NCI-H187 treated with DMSO at 0.1 percent for 48 hours (cell line): ENCODE data around the gene LHB.
"Not testable (repeated sequence)": the region's sequence is repeated elsewhere in the genome, so short reads cannot be mapped to it uniquely, and the experiment has no call there.

Experiments
- DNase-seq: peaks from one replicate; lab custom pipeline; 2025; lab: John Stamatoyannopoulos, UW

The LHB gene

DNA sequence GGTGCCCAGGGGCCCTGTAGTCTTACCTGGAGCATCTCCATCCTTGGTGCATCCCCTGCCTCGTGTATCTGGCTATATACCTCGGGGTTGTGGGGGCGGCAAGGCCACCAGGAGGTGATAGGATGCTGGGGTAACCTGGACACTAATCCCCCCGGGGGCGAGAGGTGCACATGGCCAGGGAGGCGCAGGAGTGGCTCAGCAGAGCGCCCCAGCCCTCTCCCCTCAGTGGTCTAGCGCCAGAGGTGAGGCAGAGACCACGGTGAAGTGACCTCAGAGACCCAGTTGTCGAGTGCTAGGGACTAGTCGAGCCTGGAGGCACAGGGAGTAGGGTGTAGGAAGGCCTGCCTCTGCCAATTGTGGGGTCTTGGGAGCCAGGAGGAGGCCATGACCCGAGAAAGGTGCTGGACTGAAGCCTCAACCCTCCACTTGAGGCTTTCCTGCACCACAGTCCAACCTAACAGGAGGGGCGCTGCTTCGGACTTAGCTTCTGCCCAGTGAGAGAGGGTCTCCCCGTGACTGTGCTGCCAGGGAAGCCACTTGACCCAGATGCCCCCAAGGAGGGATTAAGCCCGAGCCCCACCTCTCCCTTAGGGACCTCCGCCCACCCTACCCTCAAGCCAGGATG is at the start of gene LHB:
LHB (minus strand) TSS at position 51 of the 625 bp plus-strand sequence; CDS start at position 41, 10 bp downstream.
- DNase-seq = no peak

GRCh38 chr19:49065905-49066512 is 49.1 kb upstream of the LHB start:
- DNase-seq = no peak

DNA sequence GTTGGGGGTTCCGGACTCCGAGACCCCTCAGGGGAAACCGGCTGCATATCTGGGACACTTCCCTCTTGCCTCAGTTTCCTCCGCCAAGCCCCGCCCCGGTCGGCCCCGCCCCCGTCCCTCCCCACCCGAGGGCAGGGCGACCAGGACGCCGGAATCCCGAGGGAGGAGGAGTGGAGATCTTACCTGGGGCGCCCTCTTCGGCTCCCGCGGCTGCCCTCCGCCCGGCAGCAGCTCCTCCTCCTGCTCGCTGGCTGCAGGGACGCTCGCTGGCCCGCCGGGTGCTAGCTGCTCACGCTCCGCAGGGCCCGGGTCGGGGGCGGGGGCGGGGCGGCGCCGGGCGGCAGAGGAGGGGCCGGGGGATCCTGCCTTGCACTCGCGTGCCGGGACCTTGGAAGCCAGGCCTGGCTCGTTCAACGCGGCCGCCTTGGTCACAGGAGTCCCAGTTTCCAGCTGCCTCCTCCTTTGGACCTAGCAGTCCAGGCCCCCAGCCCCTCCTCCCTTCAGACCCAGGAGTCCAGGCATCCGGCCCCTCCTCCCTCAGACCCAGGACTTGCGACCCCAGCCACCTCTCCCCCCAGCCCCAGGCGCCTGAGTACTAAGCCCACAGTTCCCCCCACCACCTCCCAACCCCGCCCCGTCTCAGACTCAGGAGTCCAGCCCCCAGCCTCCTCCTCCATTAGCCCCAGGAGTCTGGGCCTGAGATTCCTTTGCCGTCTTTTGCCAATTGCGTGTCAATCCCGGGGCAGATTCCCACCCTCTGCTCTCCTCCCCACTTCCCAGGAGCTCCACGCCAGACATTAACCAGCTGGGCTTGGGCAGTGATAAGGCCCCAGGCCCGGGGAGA is 48.1 kb upstream of the LHB start, which contains the start of gene NTF4:
NTF4 (minus strand) TSS at position 51 of the 844 bp plus-strand sequence. CDS start 2,821 bp downstream, outside the sequence.
- DNase-seq = no peak

DNA sequence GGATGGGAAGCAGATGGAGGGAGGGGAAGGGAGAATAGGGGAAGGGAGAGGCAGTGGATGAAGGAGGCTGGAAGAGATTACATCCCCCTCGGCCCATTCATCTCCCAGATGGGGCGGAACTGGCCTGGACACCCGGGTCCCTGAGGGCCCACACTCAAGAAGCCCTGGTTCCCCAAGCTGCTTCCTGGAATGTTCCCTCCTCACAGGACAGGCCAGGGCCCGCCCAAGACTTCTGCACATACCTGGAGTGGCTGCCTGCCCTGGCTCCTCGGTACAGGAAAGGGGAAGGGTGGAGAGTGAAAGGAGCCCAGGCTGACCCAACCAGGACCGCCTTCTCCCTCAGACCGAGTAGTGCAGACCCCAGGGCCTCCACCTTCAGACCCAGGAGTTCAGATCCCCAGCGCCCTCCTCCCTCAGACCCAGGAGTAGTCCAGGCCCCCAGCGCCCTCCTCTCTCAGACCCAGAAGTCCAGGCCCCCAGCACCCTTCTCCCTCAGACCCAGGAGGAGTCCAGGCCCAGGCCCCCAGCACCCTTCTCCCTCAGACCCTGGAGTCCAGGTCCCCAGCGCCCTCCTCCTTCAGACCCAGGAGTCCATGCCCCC is 47.2 kb upstream of the LHB start:
- DNase-seq = no peak

- DNase-seq = no peak
Observed at GRCh38 chr19:49061445-49061844, 44.6 kb upstream of the LHB start.

- no peak for DNase-seq
Observed at GRCh38 chr19:49061000-49061399, 44.1 kb upstream of the LHB start.

DNA sequence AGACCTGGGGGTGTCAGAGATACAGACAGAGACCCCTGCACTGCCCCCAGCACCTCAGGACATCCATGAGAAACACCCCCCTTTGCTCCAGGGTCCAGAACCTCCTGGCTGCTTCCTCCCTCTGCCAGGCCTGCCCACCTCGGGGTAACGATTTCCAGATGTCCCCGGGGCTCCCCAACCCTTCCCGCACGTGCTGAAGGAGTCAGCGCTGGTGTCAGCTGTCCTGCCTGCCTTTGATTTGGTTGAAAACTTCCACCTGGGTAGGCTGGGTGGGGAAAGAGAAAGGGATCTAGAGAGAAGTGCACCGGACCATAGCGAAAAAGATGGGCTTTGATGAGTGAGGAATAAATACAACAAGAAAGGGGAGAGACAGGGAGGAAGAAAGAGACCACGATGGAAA is 42.2 kb upstream of the LHB start:
- no peak for DNase-seq

- DNase-seq = no peak
Observed at GRCh38 chr19:49058562-49058961, 41.7 kb upstream of the LHB start.

- no peak for DNase-seq
Observed at GRCh38 chr19:49057636-49058234, 40.8 kb upstream of the LHB start, which contains the start of gene CGB7. Gene CGB7, minus strand, starts transcription at chr19:49057749. Its CDS starts 2,374 bp downstream, at chr19:49055375.

DNA sequence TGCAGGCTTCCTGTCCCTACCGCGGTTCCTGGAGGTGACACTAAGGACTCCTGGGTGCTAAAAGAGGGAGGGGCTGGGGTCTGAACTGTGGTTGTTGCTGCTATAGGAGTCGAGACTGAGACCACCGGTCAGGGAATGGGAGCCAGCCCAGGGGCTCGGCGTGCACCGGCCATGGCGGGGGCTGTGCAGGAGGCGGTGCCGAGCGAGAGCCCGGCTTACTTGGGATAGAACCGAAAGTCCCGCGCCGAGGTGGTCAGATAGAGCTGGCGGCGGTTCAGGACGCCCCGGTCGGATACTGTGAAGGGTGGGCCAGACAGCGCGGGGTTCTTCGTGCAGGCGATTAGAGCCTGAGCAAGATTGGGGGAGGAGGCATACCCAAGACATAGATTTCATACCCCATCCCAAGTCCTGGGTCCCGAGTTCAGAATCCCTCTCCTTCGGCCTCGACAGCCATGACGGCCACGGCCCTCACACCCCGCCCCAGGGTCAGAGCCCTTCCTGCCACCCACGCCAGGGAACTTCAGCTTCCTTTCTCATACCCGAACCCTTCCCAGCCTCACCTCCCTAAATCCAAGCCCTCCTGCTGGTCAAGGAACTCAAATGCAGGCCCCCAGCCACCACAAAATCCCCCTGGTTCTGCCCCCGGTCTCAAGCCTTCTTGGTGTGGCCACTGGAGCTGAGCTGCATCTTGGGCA is 40.2 kb upstream of the LHB start:
- DNase-seq = not testable (repeated sequence)

GRCh38 chr19:49056101-49056901 is 39.4 kb upstream of the LHB start:
- no peak for DNase-seq

- DNase-seq = not testable (repeated sequence)
Observed at GRCh38 chr19:49050376-49051033, 33.6 kb upstream of the LHB start.

GRCh38 chr19:49049834-49050233 is 32.9 kb upstream of the LHB start:
- DNase-seq = not testable (repeated sequence)

DNA sequence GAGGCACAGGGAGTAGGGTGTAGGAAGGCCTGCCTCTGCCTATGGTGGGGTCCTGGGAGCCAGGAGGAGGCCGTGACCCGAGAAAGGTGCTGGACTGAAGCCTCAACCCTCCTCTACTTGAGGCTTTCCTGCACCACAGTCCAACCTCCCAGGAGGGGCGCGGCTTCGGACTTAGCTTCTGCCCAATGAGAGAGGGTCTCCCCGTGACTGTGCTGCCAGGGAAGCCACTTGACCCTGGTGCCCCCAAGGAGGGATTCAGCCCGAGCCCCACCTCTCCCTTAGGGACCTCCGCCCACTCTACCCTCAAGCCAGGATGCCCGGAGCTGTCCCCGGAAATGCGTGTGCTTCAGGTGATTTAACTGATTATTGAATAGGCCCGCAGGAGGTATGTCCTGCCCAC is 32.1 kb upstream of the LHB start, which contains the start of gene CGB8:
CGB8 (minus strand) TSS at position 101 of the 400 bp plus-strand sequence. CDS start 372 bp downstream, outside the sequence.
- not testable (repeated sequence) for DNase-seq

- not testable (repeated sequence) for DNase-seq
Observed at GRCh38 chr19:49043548-49043947, 26.7 kb upstream of the LHB start, which contains the start of gene CGB5. Gene CGB5, plus strand, starts transcription at chr19:49043848. Its CDS starts 362 bp downstream, at chr19:49044210.

GRCh38 chr19:49042666-49043065 is 25.8 kb upstream of the LHB start:
- DNase-seq = not testable (repeated sequence)

DNA sequence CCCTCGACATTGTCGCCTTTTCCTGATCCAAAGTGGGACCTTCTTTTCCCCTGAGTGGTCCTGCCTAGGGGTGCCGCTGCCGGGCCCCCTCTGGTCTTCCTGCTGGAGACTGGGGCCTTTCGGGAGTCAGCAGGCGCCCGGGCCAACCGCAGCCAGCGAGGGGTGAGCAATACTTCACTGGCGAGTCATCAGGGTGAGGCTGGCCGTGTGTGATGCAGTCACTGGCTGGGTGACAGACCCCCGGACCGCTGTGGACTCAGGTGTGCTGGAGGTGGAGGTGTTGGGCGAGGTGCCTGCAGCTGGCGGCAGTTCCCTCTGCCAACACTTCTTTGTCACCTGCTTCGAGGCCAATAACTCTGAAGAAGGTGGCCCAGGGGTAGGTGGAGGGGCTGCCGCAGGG is 25.3 kb upstream of the LHB start:
- DNase-seq = no peak

- DNase-seq = not testable (repeated sequence)
Observed at GRCh38 chr19:49039736-49040135, 22.8 kb upstream of the LHB start.

GRCh38 chr19:49038557-49039276 is 21.8 kb upstream of the LHB start:
- not testable (repeated sequence) for DNase-seq
